ENCODE results near the gene SH3RF3. TPM values are rescaled to one million over a fixed set of nuclear protein-coding genes. Genes with fewer than 3 reads are reported as not detected.

SH3RF3 gene
- polyA plus RNA-seq, 1 of the 3 experiments (the other 2 are of a cell fraction) = 1.9 TPM

- no peak for DNase-seq
- Histone ChIP-seq H2AFZ (ENCODE audit: low read depth) (no peak overlapping the region), H3K9me3 (no peaks in the 10 kb centered on the region), H3K4me1 (ENCODE audit: control insufficient read depth in 1 of 2, insufficient read depth in 2 of 2, low read depth in 1 of 2, low read length in 1 of 2) (peaks cover 0 to 12% of the 10 kb centered on the region in 2 experiments; a peak in 1 of 4 replicates), H3K79me2 (ENCODE audit: insufficient read depth) (no peaks in the 10 kb centered on the region), H4K20me1 (ENCODE audit: insufficient read depth) (no peaks in the 10 kb centered on the region), H3K27me3 (ENCODE audit: insufficient read depth) (no peaks in the 10 kb centered on the region), H3K4me2 (no peak overlapping the region), H3K4me3 (ENCODE audit: low read depth in 2 of 2, low read length in 1 of 2) (no peak overlapping the region), H3K27ac (ENCODE audit: low read depth in 2 of 2, low read length in 1 of 2) (no peak overlapping the region), H3K9me2 (no peaks in the 10 kb centered on the region), H3F3A (replicated peaks; ENCODE audit: insufficient read depth) (no peaks in the 10 kb centered on the region), H3K9ac (no peak overlapping the region), H3K36me3 (replicated peaks in 1 of 2; ENCODE audit: control insufficient read depth in 1 of 2, insufficient read depth in 2 of 2, low read length in 1 of 2) (no peaks in the 10 kb centered on the region)
- ChIA-PET POLR2A (no interaction called here), CTCF (interaction anchor here (1.0 to 1.8 kb wide), 2 partner anchors 8 to 98 kb away, joined by 3 to 7 read pairs; no protein-coding TSS in a partner anchor)
- 91% methylated on average over 17 of the region's 19 CpGs for WGBS (ENCODE audit: low lambda C conversion rate)
- TF ChIP-seq PBX3 (IDR thresholded peaks at IDR 0.05) = no peak
- TF ChIP-seq ELF1 (IDR thresholded peaks at IDR 0.05) = no peak
- no peak for TF ChIP-seq RFX5 (IDR thresholded peaks at IDR 0.05; ENCODE audit: low read length)
- no peak for TF ChIP-seq SMC3 (IDR thresholded peaks at IDR 0.05; ENCODE audit: low read depth, low read length)
- no peak for TF ChIP-seq MAX (IDR thresholded peaks at IDR 0.05; ENCODE audit: low read depth)
- TF ChIP-seq CTCF (IDR thresholded peaks at IDR 0.05) = no peak
- TF ChIP-seq EP300 (IDR thresholded peaks at IDR 0.05; ENCODE audit: borderline replicate concordance in 1 of 2, low read depth in 1 of 2, low read length in 1 of 2) = no peak
- no peak for TF ChIP-seq RXRA (IDR thresholded peaks at IDR 0.05; ENCODE audit: borderline replicate concordance, low read depth)
- TF ChIP-seq MEF2A (IDR thresholded peaks at IDR 0.05; ENCODE audit: borderline replicate concordance, low read depth) = no peak
- no peak for TF ChIP-seq FOXJ3 (CRISPR knock-in tag; IDR thresholded peaks at IDR 0.05)
- no peak for TF ChIP-seq RAD21 (IDR thresholded peaks at IDR 0.05; ENCODE audit: low read length)
- TF ChIP-seq GATA2 (CRISPR knock-in tag; IDR thresholded peaks at IDR 0.05) = no peak
- TF ChIP-seq JUND (IDR thresholded peaks at IDR 0.05) = no peak
- no peak for TF ChIP-seq FOXM1 (IDR thresholded peaks at IDR 0.05; ENCODE audit: low read depth)
- no peak for TF ChIP-seq CHD2 (IDR thresholded peaks at IDR 0.05; ENCODE audit: low read length, partially characterized antibody)
- no peak for TF ChIP-seq YY1 (IDR thresholded peaks at IDR 0.05; ENCODE audit: low read depth)
These were observed 282.8 kb downstream of the SH3RF3 start for GRCh38 chr2:109411640-109412325.

- 100% methylated on average over 1 of the region's 7 CpGs for WGBS (ENCODE audit: low lambda C conversion rate)
- CTCF ChIA-PET = no interaction called here
- no peak overlapping the region for H3K4me2 ChIP-seq
These were observed 286.6 kb downstream of the SH3RF3 start for GRCh38 chr2:109415581-109416013.

More at GRCh38 chr2:109415581-109416013, 286.6 kb downstream of the SH3RF3 start:
- no peaks in the 10 kb centered on the region for H3K79me2 ChIP-seq (ENCODE audit: insufficient read depth)
- no peak overlapping the region for H3K27ac ChIP-seq (ENCODE audit: low read depth in 2 of 2, low read length in 1 of 2)
- H3K4me3 ChIP-seq (ENCODE audit: low read depth in 2 of 2, low read length in 1 of 2) = no peak overlapping the region
- no peak overlapping the region for H2AFZ ChIP-seq (ENCODE audit: low read depth)
- peaks cover 5% of the 10 kb centered on the region; the same call in 1 of the 2 replicates for H4K20me1 ChIP-seq (ENCODE audit: insufficient read depth)
- no peak overlapping the region for H3K9ac ChIP-seq
- POLR2A ChIA-PET = no interaction called here
- H3K27me3 ChIP-seq (ENCODE audit: insufficient read depth) = no peaks in the 10 kb centered on the region
- no peak for TF ChIP-seq TAF1 (IDR thresholded peaks at IDR 0.05; ENCODE audit: borderline replicate concordance, low read depth, low read length)
- TF ChIP-seq RFX5 (IDR thresholded peaks at IDR 0.05; ENCODE audit: low read length) = no peak
- TF ChIP-seq SIN3A (IDR thresholded peaks at IDR 0.05; ENCODE audit: borderline replicate concordance, low read depth, low read length) = no peak
- TF ChIP-seq NFIC (IDR thresholded peaks at IDR 0.05; ENCODE audit: borderline replicate concordance) = no peak
- no peak for TF ChIP-seq MEF2A (IDR thresholded peaks at IDR 0.05; ENCODE audit: borderline replicate concordance, low read depth)
- no peak for TF ChIP-seq TCF12 (IDR thresholded peaks at IDR 0.05)
- TF ChIP-seq PBX3 (IDR thresholded peaks at IDR 0.05) = no peak
- no peak for TF ChIP-seq SMC3 (IDR thresholded peaks at IDR 0.05; ENCODE audit: low read depth, low read length)
- no peak for TF ChIP-seq CHD2 (IDR thresholded peaks at IDR 0.05; ENCODE audit: low read length, partially characterized antibody)
- no peak for TF ChIP-seq USF2 (IDR thresholded peaks at IDR 0.05; ENCODE audit: borderline replicate concordance, low read depth, low read length)
- no peak for TF ChIP-seq YY1 (IDR thresholded peaks at IDR 0.05; ENCODE audit: low read depth)
- no peak for TF ChIP-seq NRF1 (IDR thresholded peaks at IDR 0.05; ENCODE audit: low read depth, low read length)
- peaks cover 11 to 15% of the 10 kb centered on the region in 2 experiments; a peak in 2 of 4 replicates for H3K4me1 ChIP-seq (ENCODE audit: control insufficient read depth in 1 of 2, insufficient read depth in 2 of 2, low read depth in 1 of 2, low read length in 1 of 2)
- no peaks in the 10 kb centered on the region for H3K36me3 ChIP-seq (replicated peaks in 1 of 2; ENCODE audit: control insufficient read depth in 1 of 2, insufficient read depth in 2 of 2, low read length in 1 of 2)
- H3K9me2 ChIP-seq = no peaks in the 10 kb centered on the region
- DNase-seq = no peak
- H3F3A ChIP-seq (replicated peaks; ENCODE audit: insufficient read depth) = peaks cover 14% of the 10 kb centered on the region
- no peaks in the 10 kb centered on the region for H3K9me3 ChIP-seq

Data from SK-N-SH (cell line).